Measurements from ENCODE around the gene MBTPS2.
"Not testable (repeated sequence)": the region's sequence is repeated elsewhere in the genome, so short reads cannot be mapped to it uniquely, and the experiment has no call there.

The MBTPS2 gene

DNA sequence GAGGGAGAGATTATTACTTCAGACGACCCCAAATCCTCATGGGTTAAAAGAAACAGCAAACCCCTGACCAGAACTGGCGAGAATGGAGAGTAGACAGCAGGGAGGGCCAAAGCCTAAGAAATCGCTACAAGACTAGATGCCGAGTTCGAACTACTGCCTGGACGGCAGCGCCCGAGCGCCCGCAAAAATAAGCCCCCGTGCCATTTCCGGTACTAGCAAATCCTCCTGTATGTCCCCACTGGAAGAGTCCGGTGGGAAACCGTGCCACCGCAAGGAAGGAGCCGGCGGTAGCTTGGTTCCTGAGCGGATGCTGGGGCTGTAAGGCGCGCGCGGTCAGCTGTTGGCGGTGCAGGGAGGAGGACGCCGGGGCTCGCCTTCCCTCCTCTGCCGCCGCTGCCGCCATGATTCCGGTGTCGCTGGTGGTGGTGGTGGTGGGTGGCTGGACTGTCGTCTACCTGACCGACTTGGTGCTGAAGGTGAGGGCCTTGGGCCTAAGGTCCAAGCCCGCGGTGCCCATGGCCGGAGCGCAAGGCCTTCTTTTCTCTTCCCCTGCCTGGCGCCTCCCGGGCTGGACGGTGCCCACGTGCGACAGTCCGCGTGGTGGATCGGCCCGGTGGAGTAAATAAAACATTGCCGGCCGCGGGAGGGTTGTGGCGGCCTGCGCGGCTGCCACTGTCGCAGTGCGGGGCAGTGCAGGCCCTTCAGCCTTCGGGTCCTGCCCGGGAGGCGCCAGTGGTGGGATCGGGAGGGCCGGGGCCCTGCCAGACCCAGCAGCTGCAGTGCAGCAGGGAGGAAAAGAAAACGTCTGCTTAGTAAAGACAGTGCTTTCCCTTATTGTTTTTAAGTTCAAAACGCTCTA, at the start of gene MBTPS2:
TSS of gene MBTPS2 (plus strand) at position 284 of the 859 bp plus-strand sequence. CDS start at position 402, 118 bp downstream.
- peak within 1 kb of the TSS; percentile 91 for H3K27ac Mint-ChIP-seq
- no peaks in the 10 kb centered on the region for H3K27me3 Mint-ChIP-seq
- peaks cover 5% of the 10 kb centered on the region for H3K4me1 Mint-ChIP-seq
- H3K36me3 Mint-ChIP-seq = peaks cover 6% of the 10 kb centered on the region
- no peaks in the 10 kb centered on the region for H3K9me3 Mint-ChIP-seq
- H3K4me3 Mint-ChIP-seq = peak within 1 kb of the TSS; percentile 92
- peak; percentile 96 for ATAC-seq

DNA sequence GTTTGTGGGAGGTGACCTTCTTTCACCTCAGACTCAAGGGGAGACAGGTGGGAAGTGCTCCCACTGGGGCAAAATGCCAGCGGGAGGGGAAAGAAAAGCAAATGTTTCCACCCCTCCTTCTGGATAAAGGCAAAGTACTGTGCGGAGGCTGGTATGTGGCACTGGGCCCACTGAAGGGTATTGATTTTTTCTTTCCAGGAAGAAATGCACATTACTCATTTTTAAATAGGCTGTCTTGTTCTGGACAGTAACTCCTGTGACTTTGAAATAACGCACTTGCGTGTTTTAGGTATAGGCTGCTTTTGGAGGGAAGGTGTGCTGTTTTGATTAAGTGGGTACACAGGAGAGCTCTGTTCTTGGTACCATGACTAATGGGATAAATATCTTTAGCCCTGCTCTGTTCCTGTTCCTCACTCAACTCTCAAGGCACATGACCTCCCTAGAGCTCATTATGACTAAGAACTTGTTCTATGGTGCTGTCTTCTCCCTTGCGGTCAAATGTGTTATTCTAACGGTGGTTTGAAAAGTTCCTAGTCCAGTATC, 40.7 kb upstream of the MBTPS2 start:
- no peaks in the 10 kb centered on the region for H3K4me1 Mint-ChIP-seq
- H3K9me3 Mint-ChIP-seq = no peaks in the 10 kb centered on the region
- ATAC-seq = peak; percentile 34
- no peak overlapping the region for H3K4me3 Mint-ChIP-seq
- H3K36me3 Mint-ChIP-seq = no peaks in the 10 kb centered on the region
- no peaks in the 10 kb centered on the region for H3K27me3 Mint-ChIP-seq
- no peak overlapping the region for H3K27ac Mint-ChIP-seq

DNA sequence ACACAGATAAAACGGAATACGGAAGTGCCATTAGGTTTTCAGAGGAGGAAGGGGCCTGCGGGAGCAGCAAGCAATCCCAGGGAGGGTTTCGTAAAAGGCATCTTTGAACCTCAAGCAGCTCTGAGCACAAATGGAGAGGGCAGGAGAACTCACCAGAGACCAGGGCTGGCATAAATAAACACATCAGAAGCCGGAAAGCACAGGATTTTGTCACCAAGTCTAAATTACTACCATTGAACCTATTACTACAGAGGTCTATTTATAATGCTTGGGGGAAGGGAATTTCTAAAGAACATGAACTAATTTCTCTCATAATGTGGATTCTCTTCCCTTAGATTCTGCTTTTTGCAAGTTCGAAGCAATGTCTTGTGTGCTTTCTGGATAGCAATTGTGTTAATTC, 39.6 kb upstream of the MBTPS2 start:
- ATAC-seq = no peak

DNA sequence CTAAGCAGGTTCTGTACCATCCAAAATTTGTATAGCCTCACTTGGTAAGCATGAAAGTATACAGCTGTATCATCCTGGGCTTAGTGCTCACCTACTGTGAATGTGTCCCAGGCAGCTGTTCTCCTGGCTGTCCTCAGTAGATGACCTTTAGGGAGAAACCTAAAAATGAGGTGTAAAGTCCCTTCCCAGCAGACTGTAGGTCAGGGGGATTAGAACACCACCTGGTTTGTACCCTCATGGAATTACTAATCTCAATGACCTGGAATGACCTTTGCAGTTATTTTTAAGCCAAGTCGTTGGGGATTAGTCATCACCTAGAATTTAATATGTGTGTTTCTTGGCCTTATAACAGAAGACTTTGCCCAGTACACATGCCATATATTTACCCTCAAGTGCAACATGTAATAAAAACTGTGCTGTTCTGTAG, 39.1 kb upstream of the MBTPS2 start:
- Mint-ChIP-seq H3K27ac (no peak overlapping the region), H3K9me3 (no peaks in the 10 kb centered on the region), H3K27me3 (no peaks in the 10 kb centered on the region), H3K4me3 (no peak overlapping the region), H3K4me1 (no peaks in the 10 kb centered on the region), H3K36me3 (no peaks in the 10 kb centered on the region)
- ATAC-seq = no peak

More for the DNA sequence above, 39.6 kb upstream of the MBTPS2 start:
- no peak overlapping the region for H3K4me3 Mint-ChIP-seq
- no peaks in the 10 kb centered on the region for H3K4me1 Mint-ChIP-seq
- no peaks in the 10 kb centered on the region for H3K27me3 Mint-ChIP-seq
- H3K36me3 Mint-ChIP-seq = no peaks in the 10 kb centered on the region
- H3K27ac Mint-ChIP-seq = no peak overlapping the region
- H3K9me3 Mint-ChIP-seq = no peaks in the 10 kb centered on the region

DNA sequence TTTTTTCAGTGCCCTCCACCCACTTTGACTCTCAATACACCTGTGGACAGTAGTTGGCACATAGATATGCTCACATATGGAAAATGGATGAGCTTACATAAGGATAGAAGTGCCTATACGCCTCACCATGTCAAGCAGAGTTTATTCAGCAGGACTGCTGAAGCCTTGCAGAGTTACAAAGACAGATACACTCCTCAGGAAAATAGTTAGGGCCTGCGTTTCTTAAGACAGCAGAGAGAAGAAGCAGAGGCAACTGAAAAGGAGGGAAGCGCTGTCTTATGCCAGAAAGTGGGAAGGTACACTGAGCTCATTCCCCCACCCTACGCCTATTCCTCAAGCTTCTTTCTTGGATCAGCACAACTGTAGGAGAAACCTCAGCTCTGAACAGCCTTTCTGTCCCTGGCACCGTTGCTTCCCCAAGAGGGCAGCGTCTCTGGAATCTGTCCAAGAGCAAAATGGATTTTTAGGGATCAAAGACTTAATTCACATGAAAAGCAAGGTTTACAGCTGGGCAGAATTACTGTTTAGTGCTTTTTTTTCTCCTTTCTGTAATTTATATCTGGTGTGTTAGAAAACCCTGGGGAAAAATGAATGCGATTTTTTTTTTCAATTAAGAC, 37.3 kb upstream of the MBTPS2 start:
- no peak overlapping the region for H3K4me3 Mint-ChIP-seq

DNA sequence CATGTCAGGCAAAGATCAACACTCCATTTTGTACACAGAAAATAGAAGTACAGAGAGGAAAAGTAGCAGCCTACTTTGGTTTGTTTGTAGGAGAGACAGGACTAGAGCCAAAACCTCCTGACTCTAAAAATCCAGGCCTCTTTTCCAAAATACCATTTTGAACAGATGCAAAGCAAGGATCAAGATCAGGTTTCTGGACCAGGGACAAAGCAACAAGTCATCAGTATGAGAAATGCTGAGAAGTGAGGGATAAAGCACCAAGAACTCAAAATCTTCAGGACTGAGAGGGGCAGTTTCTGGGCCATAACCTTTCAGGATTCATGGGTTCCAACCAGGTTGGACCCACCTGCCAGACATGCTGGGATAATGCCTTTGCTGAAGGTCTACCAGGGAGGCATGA, 36.6 kb upstream of the MBTPS2 start:
- Mint-ChIP-seq H3K36me3 (no peaks in the 10 kb centered on the region), H3K9me3 (no peaks in the 10 kb centered on the region)

More for the DNA sequence above, 37.3 kb upstream of the MBTPS2 start:
- Mint-ChIP-seq H3K36me3 (no peaks in the 10 kb centered on the region), H3K9me3 (no peaks in the 10 kb centered on the region), H3K27ac (no peak overlapping the region), H3K4me1 (no peaks in the 10 kb centered on the region), H3K27me3 (no peaks in the 10 kb centered on the region)
- ATAC-seq = no peak

DNA sequence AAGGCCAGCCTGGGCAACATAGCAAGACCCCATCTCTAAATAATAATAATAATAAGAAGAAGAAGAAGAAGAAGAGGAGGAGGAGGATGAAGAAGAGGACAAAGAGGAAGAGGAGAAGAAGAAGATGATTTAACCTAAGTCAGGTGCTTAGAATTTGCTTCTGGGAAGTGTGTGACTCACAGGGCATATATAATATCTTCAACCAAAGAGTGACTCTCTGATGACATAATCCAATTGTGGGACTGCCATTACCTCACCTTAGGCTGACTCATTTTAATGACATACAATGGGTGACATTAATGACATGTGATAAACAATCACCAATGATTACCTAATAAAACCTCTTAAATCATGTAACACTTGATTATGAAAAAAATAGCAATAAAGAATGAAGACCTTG, 32.7 kb upstream of the MBTPS2 start:
- no peak for ATAC-seq
- H3K36me3 Mint-ChIP-seq = no peaks in the 10 kb centered on the region
- no peaks in the 10 kb centered on the region for H3K4me1 Mint-ChIP-seq
- H3K27ac Mint-ChIP-seq = no peak overlapping the region
- no peaks in the 10 kb centered on the region for H3K9me3 Mint-ChIP-seq
- H3K27me3 Mint-ChIP-seq = no peaks in the 10 kb centered on the region
- no peak overlapping the region for H3K4me3 Mint-ChIP-seq

More for the DNA sequence above, 36.6 kb upstream of the MBTPS2 start:
- Mint-ChIP-seq H3K27me3 (no peaks in the 10 kb centered on the region), H3K4me3 (no peak overlapping the region), H3K4me1 (no peaks in the 10 kb centered on the region), H3K27ac (no peak overlapping the region)
- no peak for ATAC-seq

DNA sequence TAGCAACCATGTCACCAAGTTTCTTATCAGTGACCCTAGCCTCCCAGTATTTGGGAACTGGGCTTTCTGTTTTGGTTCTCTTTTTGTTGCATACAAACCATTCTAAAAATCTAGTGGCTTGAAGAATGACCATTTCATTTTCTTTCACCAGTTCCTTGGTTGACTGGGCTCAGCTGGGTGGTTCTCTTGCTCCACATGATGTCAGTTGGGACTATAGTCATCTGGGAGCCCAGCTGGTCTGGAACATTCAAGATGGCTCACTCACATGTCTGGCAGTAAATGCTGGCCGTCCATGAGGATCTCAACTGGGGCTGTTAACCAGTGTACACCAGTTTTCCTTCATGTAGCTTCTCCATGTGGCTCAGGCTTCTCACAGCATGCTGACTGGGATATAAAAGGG, 27.6 kb upstream of the MBTPS2 start:
- no peak for ATAC-seq
- no peaks in the 10 kb centered on the region for H3K4me1 Mint-ChIP-seq
- no peaks in the 10 kb centered on the region for H3K36me3 Mint-ChIP-seq
- no peak overlapping the region for H3K4me3 Mint-ChIP-seq
- no peak overlapping the region for H3K27ac Mint-ChIP-seq
- no peaks in the 10 kb centered on the region for H3K9me3 Mint-ChIP-seq
- no peaks in the 10 kb centered on the region for H3K27me3 Mint-ChIP-seq

DNA sequence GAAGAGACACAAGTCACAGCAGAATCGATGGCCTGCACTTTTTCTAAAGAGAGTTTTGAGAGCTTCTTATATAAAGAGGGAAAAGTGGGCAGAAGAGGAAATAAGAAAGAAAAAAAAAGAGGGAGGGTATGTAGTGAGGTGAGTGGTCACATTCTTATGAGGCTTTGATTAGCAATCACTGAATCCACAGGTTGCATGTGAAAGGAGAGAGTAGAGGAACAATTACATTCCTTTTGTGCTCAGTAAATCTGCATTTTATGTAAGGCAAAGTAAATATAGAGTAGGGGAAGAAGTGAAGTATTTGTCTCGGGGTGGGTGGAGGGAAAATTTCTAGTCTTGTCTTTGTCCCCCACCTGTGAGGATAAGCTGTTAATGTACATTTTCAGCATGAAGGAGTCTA, 26.8 kb upstream of the MBTPS2 start:
- H3K36me3 Mint-ChIP-seq = no peaks in the 10 kb centered on the region
- no peaks in the 10 kb centered on the region for H3K4me1 Mint-ChIP-seq
- ATAC-seq = no peak
- H3K27ac Mint-ChIP-seq = no peak overlapping the region
- no peaks in the 10 kb centered on the region for H3K9me3 Mint-ChIP-seq
- H3K27me3 Mint-ChIP-seq = no peaks in the 10 kb centered on the region
- no peak overlapping the region for H3K4me3 Mint-ChIP-seq

DNA sequence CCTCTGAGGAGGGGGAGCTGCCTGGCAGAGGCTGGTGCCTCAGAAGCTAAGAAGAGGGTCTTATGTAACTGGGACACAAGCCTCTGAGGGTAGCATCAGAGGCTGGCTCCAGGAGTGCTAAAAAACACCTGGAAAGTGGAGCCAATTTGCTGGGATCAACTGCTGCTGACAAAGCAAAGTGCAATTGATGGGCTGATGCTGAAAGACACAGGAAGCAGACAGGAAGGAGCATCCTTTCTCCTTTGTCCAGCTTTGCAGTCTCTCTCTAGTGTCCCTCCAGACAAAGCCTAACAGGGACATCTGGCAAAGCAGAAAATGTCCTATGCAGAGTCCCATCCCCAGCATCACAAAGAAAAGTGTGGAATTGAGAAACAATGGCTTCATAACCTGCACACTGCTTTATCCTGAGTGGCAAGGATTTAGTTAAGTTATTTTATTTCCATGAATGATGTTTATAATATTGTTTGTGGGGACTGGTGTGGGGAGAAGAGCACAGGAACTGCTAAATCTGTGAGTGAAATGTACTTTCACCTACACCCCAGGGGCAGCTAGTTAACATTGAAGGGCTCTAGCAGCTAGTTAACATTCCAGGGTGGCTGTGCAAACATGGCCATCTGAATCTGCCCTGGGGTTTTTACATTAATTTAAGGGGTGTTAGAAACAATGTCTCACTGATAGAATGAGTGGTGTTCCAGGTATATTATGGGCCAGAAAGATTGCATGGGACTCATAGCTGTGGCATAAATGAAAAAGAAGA, 25.6 kb upstream of the MBTPS2 start:
- Mint-ChIP-seq H3K9me3 (no peaks in the 10 kb centered on the region), H3K27me3 (no peaks in the 10 kb centered on the region), H3K36me3 (no peaks in the 10 kb centered on the region), H3K4me1 (no peaks in the 10 kb centered on the region), H3K4me3 (no peak overlapping the region), H3K27ac (no peak overlapping the region)
- ATAC-seq = no peak

DNA sequence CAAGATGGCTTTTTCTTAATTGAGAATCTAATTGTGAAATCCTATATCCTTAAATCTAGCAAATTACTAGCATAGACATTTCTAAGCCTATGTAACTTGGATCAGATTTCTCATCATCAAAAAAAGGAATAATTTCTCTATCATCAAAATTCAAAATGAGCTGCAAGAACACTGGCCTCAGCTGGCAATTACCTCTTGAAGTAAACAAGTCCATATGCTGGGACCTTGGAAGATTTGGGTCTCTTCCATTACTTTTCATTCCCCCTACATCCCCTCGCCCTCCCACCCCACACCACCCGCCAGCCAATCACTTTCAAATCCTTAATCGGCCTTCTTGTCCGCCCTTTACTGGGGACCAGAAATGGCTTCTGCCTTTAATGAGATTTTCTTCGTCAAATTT, 23.3 kb upstream of the MBTPS2 start:
- Mint-ChIP-seq H3K4me3 (no peak overlapping the region), H3K36me3 (no peaks in the 10 kb centered on the region), H3K9me3 (no peaks in the 10 kb centered on the region), H3K27me3 (no peaks in the 10 kb centered on the region), H3K4me1 (no peaks in the 10 kb centered on the region), H3K27ac (no peak overlapping the region)
- ATAC-seq = no peak

DNA sequence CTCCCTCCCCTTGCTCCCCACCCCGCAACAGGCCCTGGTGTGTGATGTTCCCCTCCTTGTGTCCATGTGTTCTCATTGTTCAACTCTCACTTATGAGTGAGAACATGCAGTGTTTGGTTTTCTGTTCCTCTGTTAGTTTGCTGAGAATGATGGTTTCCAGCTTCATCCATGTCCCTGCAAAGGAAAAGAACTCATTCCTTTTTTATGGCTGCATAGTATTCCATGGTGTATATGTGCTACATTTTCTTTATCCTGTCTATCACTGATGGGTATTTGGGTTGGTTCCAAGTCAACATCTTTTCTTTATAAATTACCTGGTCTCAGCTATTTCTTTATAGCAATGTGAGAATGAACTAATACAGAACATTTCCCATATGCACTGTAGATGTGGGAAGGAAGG, 19.2 kb upstream of the MBTPS2 start:
- H3K4me1 Mint-ChIP-seq, H3K36me3 Mint-ChIP-seq: not testable (repeated sequence)

DNA sequence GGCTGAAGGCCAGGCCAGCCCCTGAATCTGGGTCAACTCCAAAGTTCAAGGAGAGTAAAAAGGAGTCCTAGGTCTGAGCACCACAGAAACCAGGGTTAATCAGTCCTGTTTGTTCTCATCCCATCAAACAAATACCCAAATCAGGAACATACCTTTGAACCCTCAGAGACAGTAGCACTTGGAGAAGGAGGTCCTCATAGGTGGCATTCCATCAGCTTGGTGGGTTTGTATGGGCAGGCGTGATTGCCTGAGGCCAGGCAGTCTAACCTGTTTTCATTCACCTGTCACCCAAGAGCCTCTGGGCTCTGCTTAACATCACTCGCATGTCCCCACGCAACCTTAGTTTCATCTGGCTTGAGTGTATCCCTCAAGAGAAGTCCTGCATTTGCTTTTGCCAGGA, 17.5 kb upstream of the MBTPS2 start:
- Mint-ChIP-seq H3K36me3 (no peaks in the 10 kb centered on the region), H3K9me3 (no peaks in the 10 kb centered on the region), H3K4me3 (no peak overlapping the region), H3K4me1 (no peaks in the 10 kb centered on the region), H3K27ac (no peak overlapping the region), H3K27me3 (no peaks in the 10 kb centered on the region)
- ATAC-seq = no peak

More for the DNA sequence above, 19.2 kb upstream of the MBTPS2 start:
- not testable (repeated sequence) for H3K27ac Mint-ChIP-seq, H3K9me3 Mint-ChIP-seq, H3K27me3 Mint-ChIP-seq, H3K4me3 Mint-ChIP-seq, ATAC-seq

DNA sequence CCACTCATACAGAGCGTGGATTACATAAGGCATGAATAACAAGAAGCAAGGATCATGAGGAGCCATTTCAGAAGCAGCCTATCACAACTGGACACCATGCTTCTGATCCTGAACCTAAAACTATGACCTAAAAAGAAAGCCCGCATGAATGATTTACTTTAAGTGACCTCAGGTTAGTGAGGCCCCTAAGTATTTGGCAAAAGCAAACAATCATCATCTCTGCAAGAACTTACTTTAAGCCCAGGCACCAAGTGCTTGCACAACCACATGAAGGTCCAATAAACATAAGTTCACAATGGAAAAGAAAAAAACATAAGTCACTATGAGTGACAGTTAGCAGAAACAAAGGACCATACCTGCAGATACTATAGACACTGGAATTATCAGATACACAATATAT, 7.9 kb upstream of the MBTPS2 start:
- Mint-ChIP-seq H3K27ac (no peak overlapping the region), H3K4me3 (no peak overlapping the region), H3K9me3 (no peaks in the 10 kb centered on the region), H3K4me1 (no peaks in the 10 kb centered on the region), H3K27me3 (peaks cover 6% of the 10 kb centered on the region), H3K36me3 (no peaks in the 10 kb centered on the region)
- no peak for ATAC-seq

DNA sequence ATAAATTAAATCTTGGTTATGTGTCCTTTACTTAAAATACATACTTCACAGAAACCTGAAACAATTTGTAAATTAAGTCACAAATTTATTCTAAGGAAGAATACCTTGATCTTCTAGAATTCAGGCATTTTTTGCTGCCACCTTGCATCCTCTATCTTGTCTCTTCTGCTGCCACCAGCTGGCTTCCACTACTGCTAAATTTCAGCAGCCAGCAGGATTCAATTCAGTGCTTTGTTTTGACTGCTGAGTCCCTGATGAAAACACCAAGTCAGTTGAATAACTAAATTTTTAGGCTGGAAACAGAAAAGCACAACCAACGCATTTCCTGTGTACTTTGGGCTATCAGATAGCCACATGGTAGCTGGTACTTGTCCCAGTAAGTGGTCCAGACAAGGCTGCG, 2.4 kb upstream of the MBTPS2 start:
- no peak overlapping the region for H3K4me3 Mint-ChIP-seq

More for the DNA sequence above, 2.4 kb upstream of the MBTPS2 start:
- Mint-ChIP-seq H3K36me3 (no peaks in the 10 kb centered on the region), H3K27ac (no peak overlapping the region), H3K9me3 (no peaks in the 10 kb centered on the region), H3K4me1 (peaks cover 5% of the 10 kb centered on the region), H3K27me3 (no peaks in the 10 kb centered on the region)
- ATAC-seq = no peak
